Measurements from ENCODE around the gene ADRB1.

Gene ADRB1

DNA sequence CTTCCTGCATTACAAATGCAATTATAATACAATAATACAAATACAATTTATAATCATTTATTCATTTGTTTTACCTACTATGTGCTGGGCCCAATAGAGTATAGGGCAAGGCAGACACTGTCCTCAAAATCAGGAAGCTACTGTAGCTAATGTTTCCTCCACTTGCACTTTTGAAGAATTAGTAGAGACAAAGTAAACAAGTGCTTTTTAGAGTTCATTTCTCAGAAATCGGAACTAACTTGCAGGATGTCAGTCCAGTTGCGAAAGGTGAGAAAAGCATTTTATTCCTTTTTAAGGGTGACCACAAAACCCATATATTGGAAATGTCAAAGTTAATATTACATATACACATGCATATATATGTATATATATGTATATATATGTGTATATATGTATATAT, 14.2 kb downstream of the ADRB1 start:
- no peak for DNase-seq (ENCODE audit: low read depth)

- DNase-seq (ENCODE audit: low read depth), result no peak
Measured at GRCh38 chr10:114058297-114058696, 14.6 kb downstream of the ADRB1 start.

GRCh38 chr10:114059561-114059960, 15.9 kb downstream of the ADRB1 start:
- no peak for DNase-seq (ENCODE audit: low read depth)

DNA sequence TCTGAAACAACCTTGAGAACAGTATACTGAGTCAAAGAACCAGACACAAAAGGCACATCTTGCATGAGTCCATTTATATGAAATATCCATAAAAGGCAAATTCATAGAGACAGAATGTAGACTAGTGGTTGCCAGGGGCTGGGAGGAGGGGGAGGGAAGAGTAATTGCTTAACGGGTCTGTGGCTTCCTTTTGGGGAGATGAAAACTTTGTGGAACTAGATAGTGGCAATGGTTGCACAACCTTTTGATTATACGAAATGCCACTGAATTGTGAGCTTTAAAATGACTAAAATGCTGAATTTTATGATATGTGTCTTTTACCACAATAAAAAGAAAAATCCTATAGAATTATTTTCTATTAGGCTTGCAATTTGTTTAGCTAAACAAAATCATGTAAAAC, 16.8 kb downstream of the ADRB1 start:
- no peak for DNase-seq (ENCODE audit: low read depth)

GRCh38 chr10:114061148-114061547, 17.5 kb downstream of the ADRB1 start:
- no peak for DNase-seq (ENCODE audit: low read depth)

DNA sequence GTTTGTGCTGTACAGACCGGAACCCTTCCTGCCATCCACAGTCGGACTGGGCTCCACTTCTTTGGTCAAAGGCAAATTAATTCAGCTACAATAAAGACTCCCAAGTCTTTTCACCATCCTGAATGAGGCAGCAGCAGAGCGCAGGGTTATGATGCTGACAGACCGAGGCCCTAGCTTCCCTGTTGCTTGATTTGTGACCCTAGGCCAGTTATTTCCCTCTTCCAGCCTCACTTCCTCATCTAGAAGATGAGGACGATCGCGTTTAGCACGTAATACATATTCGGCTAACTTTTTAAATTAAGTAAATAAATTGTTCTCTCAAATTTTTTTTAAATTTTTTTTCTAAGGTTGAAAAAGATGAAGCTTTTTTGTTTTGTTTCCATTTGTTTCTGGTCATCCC, 18.1 kb downstream of the ADRB1 start:
- no peak for DNase-seq (ENCODE audit: low read depth)

DNA sequence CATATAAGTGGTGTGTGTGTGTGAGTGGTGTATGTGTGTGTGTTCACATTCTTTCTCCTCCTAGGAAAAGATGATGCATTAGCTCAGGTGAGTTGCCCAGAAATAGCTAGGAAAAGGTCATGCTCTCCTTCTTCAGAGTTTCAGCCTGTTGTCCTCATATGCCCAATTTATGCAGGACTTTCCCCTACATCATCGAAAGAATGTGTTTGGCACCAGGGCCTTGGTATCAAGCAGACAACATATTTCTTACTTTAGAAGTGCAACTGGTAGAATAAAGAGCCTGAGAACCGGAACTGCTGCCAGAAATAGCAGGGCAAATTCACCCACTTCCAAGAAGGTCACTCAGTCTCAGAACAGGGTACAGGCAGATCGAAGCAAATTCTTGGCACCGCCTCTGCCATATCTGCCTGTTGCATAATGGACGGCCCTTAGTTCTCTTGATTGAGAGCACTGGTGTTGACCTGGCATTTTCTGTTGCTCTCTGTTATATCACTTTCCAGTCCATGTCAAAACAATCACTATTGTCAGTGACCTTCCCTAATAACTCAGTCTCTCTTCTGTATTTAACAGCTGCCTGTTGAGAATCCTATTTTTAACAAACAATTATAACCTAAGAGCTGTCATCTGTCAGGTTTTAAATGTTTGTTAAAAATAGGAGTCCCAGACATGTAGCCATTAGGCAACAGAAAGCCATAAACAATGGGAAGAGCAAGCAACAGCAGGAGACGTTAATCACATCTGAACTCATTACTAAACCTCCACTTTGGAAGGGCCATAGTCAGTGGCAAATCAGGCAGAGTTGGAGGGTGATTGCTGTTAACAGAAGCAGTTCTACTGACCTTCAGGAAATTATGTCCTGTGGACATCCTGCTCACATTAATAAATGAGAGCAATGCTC, 20.7 kb downstream of the ADRB1 start:
- DNase-seq (ENCODE audit: low read depth), result no peak

GRCh38 chr10:114065049-114065435, 21.4 kb downstream of the ADRB1 start:
- no peak for DNase-seq (ENCODE audit: low read depth)

DNA sequence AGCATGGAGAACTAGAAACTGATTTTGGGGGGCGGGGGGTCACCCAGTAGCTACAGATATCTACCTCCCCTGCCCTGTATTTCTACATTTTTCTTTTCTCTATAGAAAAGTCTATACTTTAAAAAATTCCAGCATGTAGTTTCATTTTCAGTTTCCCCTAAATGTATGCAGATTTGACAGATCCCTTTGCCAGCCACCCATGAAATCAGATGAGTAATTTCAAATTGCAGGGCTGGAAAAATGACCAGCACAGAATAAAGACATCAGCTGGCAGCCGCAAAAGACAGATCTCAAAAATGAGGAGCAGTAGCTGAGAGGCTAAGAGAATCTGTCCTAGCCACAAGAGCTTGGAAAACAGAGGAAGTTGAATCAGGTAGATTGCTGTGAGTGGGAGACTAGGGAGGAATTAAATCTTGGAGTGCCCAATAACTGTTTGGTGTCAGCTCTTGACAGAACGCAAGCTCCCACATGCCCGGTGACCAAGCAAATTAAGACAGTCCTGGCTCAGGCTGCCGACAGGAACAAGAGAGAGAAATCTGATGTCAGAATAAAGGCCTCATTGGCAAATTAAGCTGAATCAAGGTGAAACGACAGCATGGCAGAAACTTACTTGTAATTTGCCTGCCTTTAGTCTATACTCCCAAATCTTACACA, 24.5 kb downstream of the ADRB1 start:
- DNase-seq (ENCODE audit: low read depth), result no peak

DNA sequence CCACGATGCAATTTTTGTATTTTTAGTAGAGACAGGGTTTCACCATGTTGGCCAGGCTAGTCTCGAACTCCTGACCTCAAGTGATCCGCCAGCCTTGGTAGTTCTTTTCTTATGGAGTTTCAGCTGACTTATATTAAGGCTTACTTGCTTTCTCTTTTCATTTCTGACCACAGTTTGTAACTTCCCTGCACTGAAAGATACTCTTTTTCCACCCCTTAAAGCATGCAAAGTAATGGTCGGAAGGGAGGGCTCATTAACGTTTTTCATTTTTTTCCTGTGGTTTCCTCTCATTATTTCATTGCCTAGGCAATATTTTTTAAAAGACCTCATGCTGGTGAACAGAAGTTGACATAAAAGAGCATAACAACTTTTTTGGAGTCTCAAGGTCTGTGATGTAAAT, 27.0 kb downstream of the ADRB1 start:
- no peak for DNase-seq (ENCODE audit: low read depth)

DNA sequence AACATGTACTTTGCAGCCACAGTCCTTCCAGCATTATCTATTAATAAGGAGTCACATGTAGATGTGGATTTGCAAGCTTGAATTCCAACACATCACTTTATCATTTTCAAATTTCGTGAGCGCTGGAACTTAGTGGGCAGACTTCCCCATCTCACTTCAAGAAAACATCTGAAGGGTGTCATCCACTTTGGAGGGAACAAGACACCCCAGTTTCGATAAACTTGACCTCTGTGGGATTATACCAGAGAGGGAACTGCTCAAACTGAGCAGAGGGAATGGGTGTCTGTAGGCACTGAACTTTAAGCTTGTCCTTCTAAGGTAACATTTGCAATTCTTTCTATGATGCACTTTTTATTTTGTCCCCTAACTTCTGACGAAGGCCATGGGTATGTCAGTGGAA, 27.5 kb downstream of the ADRB1 start:
- no peak for DNase-seq (ENCODE audit: low read depth)

DNA sequence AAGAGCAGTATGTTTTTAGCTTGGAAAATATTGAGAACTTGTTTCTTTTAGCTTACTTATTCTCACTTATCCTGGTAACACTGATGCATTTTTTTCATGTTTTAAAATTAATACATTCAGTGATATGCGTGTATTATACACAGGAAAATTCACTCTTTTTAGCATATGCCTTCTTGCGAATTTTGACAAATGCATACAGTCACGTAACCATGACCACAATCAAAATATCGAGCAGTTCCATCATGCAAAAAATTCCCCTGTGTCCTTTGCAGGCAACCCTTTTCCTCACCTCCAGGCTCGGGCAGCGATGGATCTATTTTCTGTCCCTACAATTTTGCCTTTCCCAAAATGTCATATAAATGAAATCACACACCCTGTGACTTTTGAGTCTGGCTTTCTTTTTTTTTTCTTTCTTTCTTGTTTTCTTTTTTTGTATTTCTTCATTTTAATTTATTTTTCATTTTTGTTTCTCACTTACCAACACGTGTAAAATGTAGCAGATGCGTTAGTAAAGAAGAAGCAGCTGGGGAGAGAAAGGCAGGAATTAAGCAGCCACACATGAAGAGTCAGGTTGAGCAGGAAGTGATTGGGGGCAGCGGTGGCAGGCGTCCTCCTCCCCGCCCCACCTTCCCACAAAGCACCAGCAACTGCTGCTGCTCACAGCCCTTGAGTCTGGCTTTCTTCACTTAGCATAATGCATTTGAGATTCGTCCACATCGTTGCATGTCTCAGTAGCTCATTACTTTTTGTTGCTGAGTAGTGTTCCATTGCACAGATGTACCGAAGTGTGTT, 29.9 kb downstream of the ADRB1 start:
- no peak for DNase-seq (ENCODE audit: low read depth)

DNA sequence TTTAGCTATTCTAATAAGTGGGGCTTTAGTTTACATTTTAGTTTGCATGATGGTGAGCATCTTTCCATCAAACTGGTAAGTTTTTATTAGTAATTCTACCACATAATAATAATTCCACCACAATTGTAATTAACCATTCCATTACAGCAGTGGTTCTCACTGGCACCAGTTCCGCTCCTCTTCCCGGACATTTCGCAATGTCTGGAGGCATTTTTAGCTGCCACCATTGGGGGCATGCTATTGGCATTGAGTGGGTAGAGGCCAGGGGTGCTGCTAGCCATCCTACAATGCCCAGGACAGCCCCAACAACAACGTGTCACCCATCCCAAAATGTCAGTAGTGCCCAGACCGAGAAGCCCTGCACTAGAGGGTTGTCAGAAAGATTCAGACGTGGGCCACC, 31.4 kb downstream of the ADRB1 start:
- no peak for DNase-seq (ENCODE audit: low read depth)

- DNase-seq (ENCODE audit: low read depth), result no peak
Measured at GRCh38 chr10:114077347-114077746, 33.7 kb downstream of the ADRB1 start.

DNA sequence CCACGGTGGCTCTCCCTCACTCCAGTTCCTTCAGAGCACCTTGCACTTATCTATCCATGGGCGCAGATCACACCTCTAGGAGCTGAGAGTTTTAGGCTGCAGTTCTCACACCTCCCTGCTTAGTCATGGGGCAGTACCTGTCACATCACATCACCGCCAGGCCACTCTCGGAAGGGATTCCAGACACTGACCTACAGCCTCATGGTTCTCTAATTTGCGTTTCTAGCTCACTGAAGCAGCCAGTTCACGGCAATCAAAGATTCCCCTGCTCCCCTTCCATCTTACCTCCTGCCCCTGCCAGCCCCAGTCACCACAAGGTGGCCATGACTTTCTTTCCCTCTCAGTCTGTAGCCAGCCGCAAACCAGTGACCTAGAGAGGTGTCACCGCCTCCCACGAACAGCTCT, 34.2 kb downstream of the ADRB1 start:
- DNase-seq (ENCODE audit: low read depth), result no peak

GRCh38 chr10:114078346-114078745, 34.7 kb downstream of the ADRB1 start:
- no peak for DNase-seq (ENCODE audit: low read depth)

- no peak for DNase-seq (ENCODE audit: low read depth)
Measured at GRCh38 chr10:114079421-114079820, 35.8 kb downstream of the ADRB1 start.

- no peak for DNase-seq (ENCODE audit: low read depth)
Measured at GRCh38 chr10:114081911-114082583, 38.4 kb downstream of the ADRB1 start.

- no peak for DNase-seq (ENCODE audit: low read depth)
Measured at GRCh38 chr10:114083040-114083439, 39.4 kb downstream of the ADRB1 start.

GRCh38 chr10:114084215-114084614, 40.5 kb downstream of the ADRB1 start:
- DNase-seq (ENCODE audit: low read depth), result no peak

GRCh38 chr10:114087255-114087654, 43.6 kb downstream of the ADRB1 start:
- no peak for DNase-seq (ENCODE audit: low read depth)

DNA sequence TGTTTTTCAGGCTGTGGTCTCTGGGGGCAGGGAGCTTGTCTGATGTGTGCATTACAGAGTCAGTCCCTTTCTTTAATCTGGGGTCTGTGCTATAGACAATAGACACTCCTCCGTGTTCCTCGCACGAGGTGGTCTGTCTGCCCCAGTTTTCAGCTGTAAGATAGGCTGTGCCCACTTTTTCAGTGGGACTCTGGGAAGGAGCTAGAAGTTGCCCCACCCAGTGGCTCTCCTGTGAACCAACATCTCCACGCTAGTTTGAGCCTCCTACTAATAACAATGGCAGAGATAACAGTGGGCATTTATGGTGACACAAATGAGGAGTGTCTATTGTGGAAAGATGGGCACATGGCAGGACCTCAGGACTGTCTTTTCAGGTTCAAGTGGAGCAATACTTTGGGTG, 44.0 kb downstream of the ADRB1 start:
- no peak for DNase-seq (ENCODE audit: low read depth)

Data from CMK (cell line).